Measurements from ENCODE around the gene ITPRID2. TPM values are rescaled to one million over a fixed set of nuclear protein-coding genes. Genes with fewer than 3 reads are reported as not detected.

Gene ITPRID2
- total and polyA plus RNA-seq, 10 of the 15 experiments (the other 5 are each of a cell fraction or from before 2014, with no cell fraction given): 4.7 to 23.7 (median 13.1) TPM

DNA sequence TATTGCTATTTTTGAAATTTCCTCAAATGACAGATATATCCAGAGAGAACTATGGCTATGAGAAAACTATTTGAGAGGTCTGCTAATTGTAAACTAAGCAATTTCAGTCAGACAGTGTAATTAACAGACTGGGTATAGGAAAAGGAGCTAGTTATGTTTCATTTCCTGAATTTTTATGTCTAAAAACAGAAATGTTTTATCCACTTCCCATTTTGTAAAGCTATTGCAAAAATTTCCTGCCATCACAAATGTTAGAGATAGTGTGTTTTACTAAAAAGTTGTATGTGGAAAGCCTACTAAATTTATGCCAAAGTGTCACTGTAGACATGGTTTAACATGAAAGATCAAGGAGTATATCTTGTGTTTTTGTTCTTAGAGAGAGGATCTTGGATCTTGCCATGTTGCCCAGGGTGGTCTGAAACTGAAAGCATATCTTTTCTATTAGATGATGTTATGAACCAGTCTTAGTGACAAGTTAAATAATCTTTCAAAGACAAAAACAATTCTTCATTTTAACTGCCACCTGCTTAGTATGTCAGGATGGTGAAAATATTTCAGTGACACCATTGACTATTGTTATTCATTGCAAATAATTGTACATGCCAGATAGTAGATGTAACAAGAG lies 40.5 kb upstream of the ITPRID2 start:
- BruUV-seq (replicated peaks): no TSS peak
- in situ Hi-C loops (cut with MboI): no loop called here

More for the DNA sequence above, 40.5 kb upstream of the ITPRID2 start:
- TF ChIP-seq ZBTB33 (IDR thresholded peaks at IDR 0.05) (no peak), TCF12 (IDR thresholded peaks at IDR 0.05; ENCODE audit: low read depth, low read length) (no peak), CHD1 (IDR thresholded peaks at IDR 0.05; ENCODE audit: low read depth, low read length) (no peak), SPI1 (IDR thresholded peaks at IDR 0.05; ENCODE audit: borderline replicate concordance, insufficient read depth, low read depth, low read length) (0 out of 2 replicates have a peak, but pooled peaks have one; percentile 5)
- no peak overlapping the region for H2AFZ ChIP-seq (ENCODE audit: control insufficient read depth, low read depth, low read length)
- no peak overlapping the region for H3K4me2 ChIP-seq (ENCODE audit: control insufficient read depth, insufficient read depth)
- CTCF ChIA-PET: interaction anchor here (1.2 to 1.5 kb wide), 3 partner anchors 14 to 52 kb away, joined by 3 to 5 read pairs (median 3); no protein-coding TSS in a partner anchor
- ATAC-seq (peak; percentile 48; the same call in 2 of the 3 replicates), FAIRE-seq (no peak), DNase-seq (ENCODE audit: low read depth, low spot score) (no peak)
- no peaks in the 10 kb centered on the region for H3K79me2 ChIP-seq (ENCODE audit: control insufficient read depth, insufficient read depth, low read length)
- no peak overlapping the region for H3K4me3 ChIP-seq
- no peaks in the 10 kb centered on the region for H3K9me3 ChIP-seq (replicated peaks; ENCODE audit: control insufficient read depth, insufficient read depth, low read length)
- RAD21 ChIA-PET (ENCODE audit: unreplicated experiment): no interaction called here
- H3K36me3 ChIP-seq (ENCODE audit: control insufficient read depth in 2 of 2, insufficient read depth in 2 of 2, low read length in 1 of 2): no peaks in the 10 kb centered on the region
- intact Hi-C loops (cut with micrococcal nuclease; ENCODE audit: unreplicated experiment): no loop called here
- POLR2A ChIA-PET: no interaction called here
- H4K20me1 ChIP-seq (ENCODE audit: control insufficient read depth, insufficient read depth): no peaks in the 10 kb centered on the region
- SMC1A ChIA-PET (ENCODE audit: uncharacterized antibody, unreplicated experiment): interaction anchor here (0.9 to 1.8 kb wide), 2 partner anchors 11 to 35 kb away, joined by 3 to 7 read pairs; no protein-coding TSS in a partner anchor
- H3K27me3 ChIP-seq (replicated peaks in 1 of 2; ENCODE audit: control insufficient read depth in 2 of 2, insufficient read depth in 2 of 2, low read length in 1 of 2): no peaks in the 10 kb centered on the region
- no peak overlapping the region for H3K9ac ChIP-seq (ENCODE audit: control insufficient read depth, insufficient read depth, low read length)
- H3K4me1 ChIP-seq (ENCODE audit: control insufficient read depth, insufficient read depth, low read length): no peaks in the 10 kb centered on the region
- H3K27ac ChIP-seq (ENCODE audit: control insufficient read depth, insufficient read depth): no peak overlapping the region
